Activated CD8-positive, alpha-beta T cell treated with anti-CD3 and anti-CD28 coated beads for 36 hours (primary cell): ENCODE results near the gene EFCAB6. TPM values are rescaled to one million over a fixed set of nuclear protein-coding genes. Genes with fewer than 3 reads are reported as not detected.

Experiments used
- ATAC-seq: fragments of 200-7000 bp; cut with Tn5 transposase; one replicate; pipeline ENCODE4 v1.10.0; 2021; ENCODE audit warnings: mild to moderate bottlenecking, moderate library complexity
- CTCF ChIA-PET: fragments of 350-600 bp; sonication (Branson Sonifier 250); formaldehyde crosslinking; loops from one replicate; lab custom pipeline; 2021; ENCODE audit warnings: antibody characterized with exemption; lab: Charles Lee
- POLR2A ChIA-PET: fragments of 350-600 bp; sonication (Branson Sonifier 250); formaldehyde crosslinking; loops from one replicate; lab custom pipeline; 2021; ENCODE audit warnings: antibody characterized with exemption; lab: Charles Lee
- DNase-seq: peaks from one replicate; pipeline ENCODE4 v3.0.0-alpha.2; 2020
- H3K27ac Mint-ChIP-seq: one replicate; pipeline ENCODE4 v1.8.0; 2021; ENCODE audit warnings: mild to moderate bottlenecking, mixed read lengths
- H3K27me3 Mint-ChIP-seq: one replicate; pipeline ENCODE4 v1.8.0; 2021; ENCODE audit warnings: mixed read lengths
- H3K36me3 Mint-ChIP-seq: one replicate; pipeline ENCODE4 v1.8.0; 2021; ENCODE audit warnings: low read depth, mixed read lengths
- H3K4me1 Mint-ChIP-seq: one replicate; pipeline ENCODE4 v1.8.0; 2021; ENCODE audit warnings: low read depth, mixed read lengths
- H3K4me3 Mint-ChIP-seq: one replicate; pipeline ENCODE4 v1.8.0; 2021; ENCODE audit warnings: mild to moderate bottlenecking, moderate library complexity, mixed read lengths
- H3K9me3 Mint-ChIP-seq: one replicate; pipeline ENCODE4 v1.8.0; 2021; ENCODE audit warnings: mixed read lengths
- intact Hi-C: fragments of 100-400 bp; cut with micrococcal nuclease; formaldehyde crosslinking; loops from one replicate; pipeline ENCODE4 v1.10.0; 2022
- total RNA-seq, 2 experiments: library from RNA; stranded (reverse); gene quantifications; one replicate each; pipeline ENCODE4 v1.2.3, GENCODE V29; 2021
- TF ChIP-seq, protein P1 (sequence below): fragments of 200-600 bp; IDR thresholded peaks from one replicate; pipeline ENCODE4 v1.8.0; 2022; ENCODE audit warnings: antibody characterized with exemption, mild to moderate bottlenecking

Gene EFCAB6
- total RNA-seq, 2 experiments from 2014 or later = 0.16 to 0.29 TPM

DNA sequence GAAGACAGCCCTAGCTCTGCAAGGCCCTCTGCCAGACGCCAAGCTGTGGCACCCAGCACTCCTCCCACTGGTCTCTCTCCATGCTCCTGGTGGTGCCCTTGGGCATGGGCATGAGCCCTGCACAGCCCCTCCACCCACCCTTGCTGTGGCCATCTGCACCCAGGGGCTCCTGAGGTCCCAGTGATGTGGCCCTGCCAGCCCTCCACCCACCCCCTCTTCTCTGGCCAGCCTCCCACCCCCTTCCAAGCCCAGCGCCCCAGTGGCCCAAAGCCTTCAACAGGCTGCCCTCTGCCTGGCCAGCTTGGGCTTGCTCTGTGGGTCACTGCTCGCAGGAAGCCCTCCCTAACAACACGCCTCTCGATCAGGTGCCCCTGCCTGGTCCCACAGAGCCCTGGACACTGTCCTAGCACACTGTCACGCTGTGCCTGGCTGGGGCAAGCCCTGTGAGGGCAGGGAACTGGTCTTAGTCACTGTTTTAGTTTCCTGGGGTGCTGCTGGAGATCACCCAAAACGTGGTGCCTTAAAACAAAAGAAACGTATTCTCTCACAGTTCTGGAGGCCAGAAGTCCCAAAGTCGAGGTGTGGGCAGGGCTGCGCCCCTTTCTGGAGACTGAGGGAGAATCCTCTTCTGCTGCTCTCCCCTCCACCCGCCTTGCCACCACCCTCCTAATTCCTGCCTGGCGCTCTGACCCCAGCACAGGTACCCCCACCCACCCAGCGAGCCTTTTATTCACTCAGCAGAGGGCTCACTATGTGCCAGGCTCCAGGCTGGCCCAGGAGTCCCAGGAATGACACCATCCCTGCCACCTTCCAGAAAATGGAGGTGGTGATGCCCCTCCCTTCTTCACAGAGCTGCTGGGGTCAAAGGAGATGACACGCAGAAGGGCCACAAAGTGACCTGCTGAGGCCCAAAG lies 35.5 kb upstream of the EFCAB6 start:
- Mint-ChIP-seq H3K36me3 (no peaks in the 10 kb centered on the region), H3K9me3 (no peaks in the 10 kb centered on the region), H3K4me3 (no peak overlapping the region), H3K27ac (no peak overlapping the region), H3K4me1 (no peaks in the 10 kb centered on the region), H3K27me3 (no peaks in the 10 kb centered on the region)
- ChIA-PET POLR2A (no interaction called here), CTCF (interaction anchor here (0.9 kb wide), 1 partner anchor 38 kb away, joined by 3 read pairs; no protein-coding TSS in a partner anchor)
- ATAC-seq = no peak
- intact Hi-C loops = no loop called here
- no peak for DNase-seq
- TF ChIP-seq, protein P1, sequence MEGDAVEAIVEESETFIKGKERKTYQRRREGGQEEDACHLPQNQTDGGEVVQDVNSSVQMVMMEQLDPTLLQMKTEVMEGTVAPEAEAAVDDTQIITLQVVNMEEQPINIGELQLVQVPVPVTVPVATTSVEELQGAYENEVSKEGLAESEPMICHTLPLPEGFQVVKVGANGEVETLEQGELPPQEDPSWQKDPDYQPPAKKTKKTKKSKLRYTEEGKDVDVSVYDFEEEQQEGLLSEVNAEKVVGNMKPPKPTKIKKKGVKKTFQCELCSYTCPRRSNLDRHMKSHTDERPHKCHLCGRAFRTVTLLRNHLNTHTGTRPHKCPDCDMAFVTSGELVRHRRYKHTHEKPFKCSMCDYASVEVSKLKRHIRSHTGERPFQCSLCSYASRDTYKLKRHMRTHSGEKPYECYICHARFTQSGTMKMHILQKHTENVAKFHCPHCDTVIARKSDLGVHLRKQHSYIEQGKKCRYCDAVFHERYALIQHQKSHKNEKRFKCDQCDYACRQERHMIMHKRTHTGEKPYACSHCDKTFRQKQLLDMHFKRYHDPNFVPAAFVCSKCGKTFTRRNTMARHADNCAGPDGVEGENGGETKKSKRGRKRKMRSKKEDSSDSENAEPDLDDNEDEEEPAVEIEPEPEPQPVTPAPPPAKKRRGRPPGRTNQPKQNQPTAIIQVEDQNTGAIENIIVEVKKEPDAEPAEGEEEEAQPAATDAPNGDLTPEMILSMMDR = no peak

DNA sequence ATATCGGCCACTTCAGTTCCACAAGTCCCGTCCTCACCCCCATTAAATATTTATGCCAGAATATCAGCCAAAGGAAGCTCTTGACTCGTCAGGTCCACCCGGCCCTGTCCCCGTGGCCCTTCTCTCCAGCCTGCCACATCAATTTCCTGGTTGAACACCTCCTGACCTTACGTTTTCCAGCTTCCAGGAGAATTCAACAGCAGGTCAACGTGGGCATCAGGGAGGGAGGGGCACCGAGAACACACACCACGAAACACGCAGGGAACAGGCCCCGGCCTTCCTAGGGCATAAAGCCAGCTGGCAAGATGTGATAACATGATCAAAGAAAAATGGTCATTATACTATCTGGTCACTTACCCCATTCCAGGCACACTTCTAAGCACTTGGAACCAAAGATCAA lies 34.9 kb upstream of the EFCAB6 start:
- Mint-ChIP-seq H3K36me3 (no peaks in the 10 kb centered on the region), H3K4me1 (no peaks in the 10 kb centered on the region), H3K27ac (no peak overlapping the region), H3K27me3 (no peaks in the 10 kb centered on the region), H3K9me3 (no peaks in the 10 kb centered on the region), H3K4me3 (no peak overlapping the region)
- ChIA-PET CTCF (interaction anchor here (0.9 kb wide), 1 partner anchor 38 kb away, joined by 3 read pairs; no protein-coding TSS in a partner anchor), POLR2A (no interaction called here)
- TF ChIP-seq, protein P1 = no peak
- intact Hi-C loops = no loop called here
- ATAC-seq (no peak), DNase-seq (no peak)

DNA sequence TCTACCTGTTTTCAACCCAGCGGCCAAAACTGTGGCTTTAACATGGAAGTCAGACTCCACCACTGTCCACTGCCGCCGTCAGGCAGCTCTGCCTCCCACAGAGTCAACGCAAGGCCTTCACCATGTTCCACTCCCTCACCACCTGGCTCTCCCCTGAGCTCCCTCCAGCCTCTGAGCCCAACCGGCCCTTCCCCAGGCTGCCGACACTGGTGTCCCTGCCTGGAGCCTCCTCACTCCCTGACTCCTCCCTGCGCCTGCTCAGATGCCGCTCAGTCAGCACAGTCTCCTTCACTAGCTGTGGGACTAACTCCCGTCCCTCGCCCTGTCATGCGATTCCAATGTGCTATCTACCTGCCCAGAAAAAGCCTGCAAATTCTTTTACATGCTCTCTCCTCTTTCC lies 33.9 kb upstream of the EFCAB6 start:
- TF ChIP-seq, protein P1 = no peak
- no peaks in the 10 kb centered on the region for H3K27me3 Mint-ChIP-seq
- no peaks in the 10 kb centered on the region for H3K9me3 Mint-ChIP-seq
- no peak overlapping the region for H3K27ac Mint-ChIP-seq
- no peaks in the 10 kb centered on the region for H3K4me1 Mint-ChIP-seq
- ATAC-seq (no peak), DNase-seq (no peak)
- ChIA-PET CTCF (no interaction called here), POLR2A (no interaction called here)
- H3K4me3 Mint-ChIP-seq = no peak overlapping the region
- intact Hi-C loops = no loop called here
- no peaks in the 10 kb centered on the region for H3K36me3 Mint-ChIP-seq

DNA sequence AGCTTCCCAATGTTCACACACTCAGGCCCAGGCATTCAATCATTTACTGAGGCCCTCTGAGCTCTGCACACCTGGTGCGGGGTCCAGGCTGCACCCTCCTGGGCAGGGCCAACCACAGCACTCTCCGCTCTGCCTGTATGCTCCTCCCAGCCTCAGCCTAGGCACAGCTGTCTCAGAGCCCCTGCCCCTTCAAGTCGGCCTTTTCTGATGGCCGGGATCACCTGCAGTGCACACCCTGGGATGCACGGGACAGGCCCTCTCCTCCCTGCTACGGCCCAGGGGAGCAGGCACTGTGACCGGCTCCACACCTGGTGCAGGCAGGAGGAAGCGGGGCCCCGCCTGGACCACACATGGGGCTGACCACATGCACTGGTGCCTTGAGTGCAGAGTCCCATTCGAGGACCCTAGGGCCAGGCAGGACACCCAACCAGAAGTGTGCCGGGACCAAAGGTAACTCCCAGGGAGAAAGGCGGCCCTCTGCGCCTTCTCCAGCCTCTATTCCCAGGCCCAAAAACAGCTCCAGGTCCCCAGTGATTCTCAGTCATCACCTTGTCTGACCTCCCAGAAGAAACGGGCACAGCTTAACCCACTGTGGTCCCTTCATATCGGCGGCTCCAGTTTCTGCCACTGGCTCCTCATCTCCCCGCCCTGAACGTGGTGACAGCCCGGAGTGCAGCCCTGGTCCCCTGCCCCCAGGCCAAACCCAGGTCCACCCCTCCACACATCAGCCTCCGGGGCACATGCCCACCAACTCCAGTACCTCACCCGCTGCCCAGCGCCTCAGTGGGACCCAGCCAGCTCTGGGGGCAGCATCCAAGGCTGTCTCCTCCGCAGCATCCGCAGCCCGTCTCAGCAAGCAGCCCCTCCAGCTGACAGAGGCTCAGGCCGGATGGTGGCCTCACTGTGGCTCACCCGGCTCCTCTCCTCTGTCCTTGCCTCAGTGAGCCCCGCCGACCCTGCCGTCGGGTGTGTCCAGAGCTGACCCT lies 32.7 kb upstream of the EFCAB6 start:
- H3K9me3 Mint-ChIP-seq = no peaks in the 10 kb centered on the region
- H3K27me3 Mint-ChIP-seq = no peaks in the 10 kb centered on the region
- intact Hi-C loops = no loop called here
- no peak for DNase-seq
- H3K27ac Mint-ChIP-seq = no peak overlapping the region
- ATAC-seq = no peak
- no peak overlapping the region for H3K4me3 Mint-ChIP-seq
- TF ChIP-seq, protein P1 = no peak
- CTCF ChIA-PET = no interaction called here
- no peaks in the 10 kb centered on the region for H3K4me1 Mint-ChIP-seq
- H3K36me3 Mint-ChIP-seq = no peaks in the 10 kb centered on the region
- POLR2A ChIA-PET = no interaction called here
